D721Med (cell line): Measurements from ENCODE around the gene TANGO2.
A peak's percentile ranks its signal among the peaks of the same experiment; 100 is the strongest.

Experiments used
- DNase-seq: peaks from one replicate; pipeline ENCODE4 v3.0.0; 2011; ENCODE audit warnings: low spot score; ENCODE audit not compliant: insufficient read length
- FAIRE-seq: peaks from 2 replicates; lab custom pipeline; 2011; peaks lifted over from hg19 to GRCh38; lab: Jason Lieb, UNC
- CTCF ChIP-seq: IDR thresholded peaks from 2 replicates; pipeline ENCODE4 v1.5.1; 2012; ENCODE audit warnings: mild to moderate bottlenecking, control low read depth; ENCODE audit not compliant: insufficient read depth; ENCODE audit errors: missing control alignments

Gene TANGO2

GRCh38 chr22:19984851-19985811, 35.8 kb upstream of the TANGO2 start:
- no peak for TF ChIP-seq CTCF
- DNase-seq, result no peak
- no peak for FAIRE-seq

- TF ChIP-seq CTCF, result no peak
- FAIRE-seq (no peak), DNase-seq (no peak)
These were observed 34.9 kb upstream of the TANGO2 start for GRCh38 chr22:19986011-19986409.

DNA sequence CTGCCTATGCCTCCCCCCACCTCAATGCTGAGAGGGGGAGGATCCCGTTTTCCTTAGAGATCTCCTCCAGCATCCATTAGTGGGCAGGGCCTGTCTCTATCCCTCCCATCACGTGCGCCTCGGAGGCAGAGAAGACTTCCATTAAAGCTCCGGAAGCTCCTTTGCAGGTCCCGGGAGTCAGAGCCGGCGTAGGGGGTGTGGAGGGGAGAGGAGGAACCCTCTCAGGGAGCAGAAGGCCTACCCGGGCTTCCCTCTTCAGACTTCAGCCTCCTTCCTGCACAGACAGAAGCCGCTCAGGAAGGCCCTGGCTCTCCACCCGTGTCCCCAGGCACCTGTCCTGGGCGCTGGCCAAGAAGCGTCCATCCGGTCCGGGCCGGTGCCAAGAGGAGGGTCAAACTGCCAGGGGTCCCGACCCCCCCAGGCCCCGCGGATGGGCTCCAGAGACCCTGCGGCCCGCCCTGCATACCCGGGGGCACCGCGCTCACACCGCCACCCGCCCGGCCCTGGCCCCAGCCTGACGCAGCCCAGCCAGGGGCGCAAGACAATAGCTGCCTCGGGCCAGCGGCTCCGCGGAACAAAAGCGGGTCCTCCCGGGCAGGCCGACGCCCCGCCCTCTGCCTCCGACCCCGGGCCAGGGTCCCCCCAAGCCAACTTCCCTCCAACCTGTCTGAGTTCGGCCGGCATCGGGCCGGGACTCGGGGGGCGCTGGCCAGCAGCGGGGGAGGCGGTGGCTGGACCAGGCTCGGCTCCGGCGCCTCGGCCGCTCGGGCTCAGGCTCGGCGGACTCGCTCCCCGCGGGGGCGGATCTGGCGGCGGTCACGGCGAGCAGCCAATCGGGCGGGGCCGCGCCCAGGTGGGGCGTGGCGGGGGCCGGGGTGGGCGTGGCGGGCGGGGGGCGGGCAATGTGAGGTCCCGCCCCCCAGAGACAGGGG, 34.2 kb upstream of the TANGO2 start:
- no peak for TF ChIP-seq CTCF
- FAIRE-seq, result no peak
- peak; percentile 97 for DNase-seq

DNA sequence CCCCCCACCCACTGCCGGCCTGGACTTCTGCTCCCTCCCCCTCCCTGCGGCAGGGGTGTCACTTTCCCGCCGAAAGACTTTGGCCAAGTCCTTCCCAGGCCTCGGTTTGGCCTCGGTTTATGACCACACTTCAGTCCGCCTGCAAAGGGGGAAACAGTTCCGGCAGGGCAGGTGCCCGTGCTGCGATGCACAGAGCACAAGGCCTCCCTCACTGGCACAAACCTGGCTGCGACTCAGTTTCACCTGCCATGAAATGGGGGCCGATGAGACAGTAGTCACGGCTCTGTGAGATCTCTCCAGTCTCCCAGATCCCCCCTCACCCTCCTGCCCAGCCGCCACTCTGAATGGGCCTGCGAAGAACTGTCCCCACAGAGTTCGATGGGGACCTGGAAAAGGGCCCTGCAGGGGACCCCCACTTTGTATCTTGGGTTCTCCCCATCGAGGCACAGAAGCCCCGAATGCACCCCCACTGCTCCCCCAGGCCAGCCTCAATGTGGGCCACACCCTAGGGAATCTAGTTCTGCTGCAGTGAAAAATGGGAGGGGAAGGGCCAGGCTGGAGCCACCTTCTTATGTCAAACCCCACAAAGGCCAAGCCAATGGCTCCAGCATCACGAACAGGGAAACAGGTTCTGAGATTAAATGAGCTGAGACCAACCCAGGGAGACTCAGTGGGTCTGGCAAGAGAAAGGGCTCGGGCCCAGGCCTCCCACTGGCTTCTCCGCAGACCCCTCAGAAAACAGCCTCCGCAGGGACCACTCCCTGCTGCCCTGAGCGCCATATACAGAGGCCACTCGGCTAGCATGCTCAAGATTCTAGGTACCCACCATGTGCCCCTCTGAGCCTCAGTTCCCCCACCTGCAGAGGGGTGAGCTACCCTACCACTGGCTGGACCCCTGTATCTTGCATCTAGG, 33.3 kb upstream of the TANGO2 start:
- no peak for DNase-seq
- no peak for FAIRE-seq
- no peak for TF ChIP-seq CTCF

DNA sequence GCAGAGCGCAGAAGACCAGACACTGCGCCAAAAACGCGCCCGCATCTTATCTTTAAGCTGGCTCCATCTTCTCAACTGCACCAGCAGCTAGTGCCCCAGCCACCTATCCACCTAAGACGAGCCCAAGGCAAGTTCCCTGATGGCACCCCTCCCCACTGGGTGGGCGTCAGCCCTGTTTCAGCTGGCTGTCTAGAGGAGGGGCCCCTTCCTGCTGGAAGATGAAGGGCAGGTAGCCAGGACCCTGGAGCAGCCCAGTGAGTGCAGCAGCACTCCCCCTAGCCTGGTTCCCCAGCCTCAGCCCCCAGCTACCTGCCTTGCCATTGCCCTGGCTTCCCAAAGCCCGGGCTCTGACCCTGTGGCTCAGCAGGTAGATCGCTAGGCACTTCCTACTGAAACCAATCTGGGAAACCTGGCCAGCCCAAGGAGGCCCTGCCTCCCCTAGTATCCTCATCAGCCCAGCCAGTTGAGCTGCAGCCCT, 32.5 kb upstream of the TANGO2 start:
- DNase-seq (no peak), FAIRE-seq (no peak)
- no peak for TF ChIP-seq CTCF

GRCh38 chr22:19988965-19989724, 31.8 kb upstream of the TANGO2 start:
- no peak for FAIRE-seq

More at GRCh38 chr22:19988965-19989724, 31.8 kb upstream of the TANGO2 start:
- no peak for TF ChIP-seq CTCF
- no peak for DNase-seq
